GM18502 (cell line): ENCODE results near the gene SRC.

Experiments used
- ATAC-seq: cut with Tn5 transposase; IDR thresholded peaks from one replicate; pipeline ENCODE4 v1.9.1; 2021; ENCODE audit warnings: mild to moderate bottlenecking; ENCODE audit not compliant: unreplicated experiment, poor library complexity

Gene SRC

DNA sequence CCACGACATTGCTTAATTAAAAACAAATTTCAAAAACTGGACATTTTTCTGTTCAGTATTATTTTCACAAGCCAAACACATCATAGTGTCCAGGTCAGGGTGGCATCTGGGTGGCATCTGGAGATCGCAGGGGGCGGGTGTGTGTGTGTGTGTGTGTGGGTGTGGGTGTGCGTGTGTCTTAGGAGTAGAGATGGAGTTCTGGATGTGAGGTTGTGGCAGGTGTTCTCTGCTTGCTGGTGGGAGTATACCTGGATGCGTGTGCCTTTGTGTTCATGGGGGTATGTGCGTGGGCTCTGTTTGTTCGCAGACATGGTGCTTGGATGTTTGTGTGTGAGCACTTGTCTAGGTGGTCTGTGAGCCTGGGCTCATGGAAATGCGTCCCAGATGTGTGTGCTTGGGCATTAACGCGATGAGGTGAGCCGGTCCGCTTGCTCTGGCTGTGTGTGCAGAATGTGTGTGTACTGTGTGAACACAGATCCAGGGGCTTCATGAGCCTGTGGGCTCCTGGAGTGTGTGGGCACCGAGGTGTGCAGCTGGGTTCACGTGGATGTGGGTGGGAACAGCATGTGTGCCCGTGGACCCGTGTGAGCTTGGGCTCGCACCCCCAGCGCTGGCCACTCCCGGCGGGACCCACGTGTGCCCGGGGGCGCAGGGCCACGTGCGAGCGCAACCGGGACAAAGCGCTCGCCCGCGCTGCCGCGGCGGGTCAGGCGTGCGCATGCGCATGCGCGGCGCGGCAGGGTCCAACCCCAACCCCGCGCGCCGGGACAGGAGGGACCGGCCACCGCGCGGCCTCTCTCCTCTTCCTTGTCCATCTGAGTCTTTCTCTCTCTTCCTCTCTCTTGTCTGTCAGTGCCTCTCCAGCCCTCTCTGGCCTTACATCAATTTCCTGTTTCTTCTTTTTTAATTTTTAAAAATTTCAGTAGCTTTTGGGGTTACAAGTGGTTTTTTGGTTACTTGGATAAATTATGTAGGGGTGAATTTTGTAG lies 60.4 kb downstream of the SRC start:
- no peak for ATAC-seq

DNA sequence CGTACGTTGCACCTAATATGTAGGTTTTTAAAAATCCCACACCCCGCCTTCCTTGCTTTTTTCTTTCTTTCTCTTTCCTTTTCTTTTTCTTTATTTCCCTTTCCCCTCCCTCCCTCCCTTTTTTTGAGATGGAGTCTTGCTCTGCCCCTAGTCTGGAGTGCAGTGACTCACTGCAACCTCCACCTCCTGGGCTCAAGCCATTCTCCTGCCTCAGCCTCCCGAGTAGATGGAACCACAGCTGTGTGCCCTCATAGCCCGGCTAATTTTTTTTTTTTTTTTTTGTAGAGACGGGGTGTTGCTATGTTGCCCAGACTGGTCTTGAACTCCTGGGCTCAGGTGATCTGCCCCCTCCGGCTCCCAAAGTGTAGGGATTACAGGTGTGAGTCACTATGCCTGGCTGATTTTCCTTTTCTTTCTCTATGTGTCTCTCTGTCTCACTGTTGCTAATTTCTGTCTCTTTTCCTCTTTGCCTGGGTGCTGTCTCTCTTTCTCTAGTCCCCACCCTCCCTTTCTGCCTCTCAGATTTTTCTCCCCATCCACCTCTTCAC lies 61.2 kb downstream of the SRC start:
- no peak for ATAC-seq

DNA sequence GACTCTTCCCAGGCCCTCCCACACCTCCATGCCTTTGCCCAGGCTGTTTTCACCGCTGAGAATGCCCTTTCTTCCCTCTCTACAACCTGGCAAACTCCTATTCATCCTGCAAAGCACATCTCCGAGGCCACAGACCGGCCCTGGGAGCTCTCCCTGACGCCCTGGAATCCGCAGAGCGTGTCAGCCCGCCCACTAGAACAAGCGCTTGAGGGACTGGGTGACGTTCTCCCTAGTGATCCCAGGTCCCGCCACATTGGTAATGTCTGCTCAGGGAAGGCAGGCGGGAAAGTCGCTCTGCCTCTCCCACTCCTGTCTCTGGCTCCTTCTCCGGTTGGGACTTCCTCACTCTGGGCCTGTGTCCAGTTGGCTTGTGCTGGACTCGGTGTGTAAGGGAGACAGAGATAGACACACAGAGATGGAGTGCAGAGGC lies 61.6 kb downstream of the SRC start:
- no peak for ATAC-seq

DNA sequence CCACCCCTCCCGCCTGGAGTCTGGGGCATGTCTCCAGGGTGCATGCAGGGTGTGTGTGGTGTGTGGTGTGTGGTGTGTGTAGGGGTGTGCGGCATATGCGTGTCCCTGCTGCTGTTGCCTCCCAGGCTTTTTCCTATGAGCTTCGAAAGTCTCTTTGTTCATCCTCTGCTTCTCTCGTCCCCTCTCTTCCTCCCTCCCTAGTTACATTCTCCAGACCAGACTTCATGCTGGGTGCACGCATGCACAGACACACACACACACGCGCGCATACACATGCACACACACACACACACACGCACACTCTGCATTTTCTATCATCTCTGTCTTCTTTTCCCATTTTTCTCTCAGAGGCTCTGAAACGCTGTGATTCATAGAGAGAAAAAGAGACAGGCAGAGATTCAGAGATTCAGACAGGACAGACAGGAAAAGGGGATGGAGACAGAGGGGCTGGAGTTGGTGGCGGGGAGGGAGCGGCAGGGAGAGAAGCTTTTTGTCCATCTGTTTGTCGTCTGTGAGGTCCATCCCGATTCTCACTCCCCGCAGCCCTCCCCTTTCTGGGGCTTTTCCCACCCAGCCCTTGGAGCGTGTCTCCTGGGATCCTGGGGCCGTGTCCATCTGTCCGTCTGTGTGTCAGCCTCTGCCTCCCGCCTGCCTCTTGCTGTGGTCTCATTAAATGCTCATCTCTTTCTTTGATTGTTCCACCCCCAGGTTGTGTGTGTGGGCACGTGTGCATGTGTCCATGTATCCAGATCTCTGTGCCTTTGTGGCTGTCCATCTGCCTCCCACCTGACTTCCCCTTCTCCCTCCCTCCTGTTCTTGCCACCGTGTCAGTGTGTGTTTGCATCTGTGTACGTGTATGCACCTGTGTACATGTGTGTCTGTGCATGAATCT lies 62.6 kb downstream of the SRC start:
- no peak for ATAC-seq

DNA sequence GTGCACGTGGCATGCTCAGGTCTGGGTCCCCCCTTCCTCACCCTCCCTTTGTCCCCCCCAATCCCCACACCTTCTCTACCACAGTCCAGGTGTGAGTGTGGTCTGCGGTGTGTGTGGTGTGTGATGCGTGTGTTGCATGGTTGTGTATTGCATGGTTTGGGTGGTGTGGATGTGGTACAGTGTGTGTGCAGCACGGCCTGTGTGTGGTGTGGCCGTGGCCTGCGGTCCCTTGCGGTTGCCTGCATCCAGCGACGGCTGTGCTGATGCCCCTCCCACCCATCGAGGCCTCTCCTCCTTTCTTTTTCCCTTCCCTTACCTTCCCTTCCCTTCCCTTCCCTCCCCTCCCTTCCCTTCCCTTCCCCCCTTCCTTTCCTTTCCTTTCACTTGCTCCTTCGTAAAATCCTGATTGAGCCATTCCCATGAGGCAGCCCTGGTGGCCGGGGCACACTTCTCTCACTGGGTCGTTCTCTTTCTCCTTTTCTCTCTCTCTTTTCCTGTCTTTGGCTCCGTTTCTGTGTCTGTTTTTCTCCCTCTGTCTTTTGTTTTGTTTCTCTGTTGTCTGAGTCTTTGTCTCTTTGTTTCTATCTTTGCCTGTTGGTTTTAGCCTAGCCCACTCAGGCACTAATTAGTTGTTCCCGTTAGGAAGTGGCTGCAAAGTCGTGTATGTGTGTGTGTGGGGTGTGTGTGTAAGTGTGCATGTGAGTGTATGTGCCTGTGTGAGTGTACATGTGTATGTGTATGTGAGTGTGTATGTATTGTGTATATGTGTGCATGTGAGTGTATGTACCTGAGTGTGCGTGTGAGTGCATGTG lies 65.7 kb downstream of the SRC start:
- no peak for ATAC-seq

DNA sequence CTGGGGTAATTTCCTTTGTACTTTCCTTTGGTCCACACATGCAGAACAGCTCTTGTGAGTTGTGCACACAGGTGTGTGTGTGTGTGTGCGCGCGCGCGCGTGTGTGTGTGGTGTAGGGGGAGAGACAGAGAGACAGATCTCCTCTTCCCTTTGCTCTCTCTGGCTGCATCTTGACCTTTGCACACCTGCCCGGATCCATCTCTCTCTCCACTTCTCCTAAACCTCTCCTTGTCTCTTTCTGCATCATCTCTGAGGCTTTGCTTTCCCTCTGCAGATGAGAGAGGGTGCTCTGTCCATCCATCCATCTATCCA lies 67.0 kb downstream of the SRC start:
- no peak for ATAC-seq

DNA sequence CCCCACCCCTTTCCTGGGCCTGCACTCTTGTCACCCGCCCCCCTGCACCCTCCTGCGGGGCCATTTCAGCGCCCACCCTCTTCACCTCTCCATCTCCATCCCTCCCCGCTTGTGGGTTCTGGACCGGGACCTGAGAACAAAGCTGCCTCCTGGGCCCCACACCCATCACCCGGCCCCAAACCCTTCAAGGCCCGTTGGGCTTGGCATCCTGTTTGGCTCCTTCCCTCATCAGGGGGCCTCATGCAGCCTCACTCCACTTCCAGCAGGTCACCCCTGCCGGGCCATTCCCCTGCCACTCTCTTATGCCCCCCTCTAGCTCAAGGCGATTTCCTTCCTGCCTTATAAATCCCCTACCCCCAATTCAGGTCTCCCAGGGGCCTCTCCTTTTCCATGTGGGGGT lies 67.4 kb downstream of the SRC start:
- ATAC-seq = no peak

DNA sequence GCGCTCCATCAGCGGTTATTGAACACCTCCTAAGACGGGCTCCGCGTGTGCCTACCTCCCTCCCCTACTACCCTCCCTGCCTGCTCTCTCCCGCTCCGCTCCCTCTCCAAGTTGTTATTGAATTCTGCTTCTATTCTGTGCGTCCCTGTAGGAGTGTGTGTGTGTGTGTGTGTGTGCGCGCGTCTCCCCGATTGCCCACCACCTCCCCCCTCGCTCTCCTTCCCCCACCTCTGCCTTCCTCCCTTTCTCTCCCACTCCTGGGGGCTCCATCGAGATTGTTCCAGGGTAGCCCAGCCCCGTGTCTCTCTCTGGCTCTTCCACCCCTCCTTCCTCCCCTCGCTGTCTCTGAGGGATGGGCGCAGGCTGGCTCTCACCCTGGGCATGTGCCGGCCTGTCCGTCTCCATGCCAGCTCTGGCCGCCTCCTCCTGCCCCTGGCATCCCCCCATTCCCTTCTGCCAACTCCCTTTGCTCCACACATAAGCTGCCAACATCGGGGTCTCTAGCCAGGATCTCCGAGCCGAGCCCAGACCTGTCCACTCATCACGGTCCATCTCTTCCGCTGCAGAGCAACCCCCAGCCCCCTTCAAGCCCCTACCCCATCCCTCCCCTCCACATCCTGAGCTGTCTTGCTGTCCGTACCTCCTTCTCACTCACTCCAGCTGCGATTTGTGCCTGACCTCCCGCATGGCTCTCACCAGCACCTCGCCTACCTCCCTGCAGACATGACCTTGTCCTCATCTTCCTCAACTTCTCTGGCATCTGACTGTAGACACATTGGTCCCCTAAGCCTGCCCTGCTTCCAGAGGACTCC lies 68.5 kb downstream of the SRC start:
- ATAC-seq = no peak

DNA sequence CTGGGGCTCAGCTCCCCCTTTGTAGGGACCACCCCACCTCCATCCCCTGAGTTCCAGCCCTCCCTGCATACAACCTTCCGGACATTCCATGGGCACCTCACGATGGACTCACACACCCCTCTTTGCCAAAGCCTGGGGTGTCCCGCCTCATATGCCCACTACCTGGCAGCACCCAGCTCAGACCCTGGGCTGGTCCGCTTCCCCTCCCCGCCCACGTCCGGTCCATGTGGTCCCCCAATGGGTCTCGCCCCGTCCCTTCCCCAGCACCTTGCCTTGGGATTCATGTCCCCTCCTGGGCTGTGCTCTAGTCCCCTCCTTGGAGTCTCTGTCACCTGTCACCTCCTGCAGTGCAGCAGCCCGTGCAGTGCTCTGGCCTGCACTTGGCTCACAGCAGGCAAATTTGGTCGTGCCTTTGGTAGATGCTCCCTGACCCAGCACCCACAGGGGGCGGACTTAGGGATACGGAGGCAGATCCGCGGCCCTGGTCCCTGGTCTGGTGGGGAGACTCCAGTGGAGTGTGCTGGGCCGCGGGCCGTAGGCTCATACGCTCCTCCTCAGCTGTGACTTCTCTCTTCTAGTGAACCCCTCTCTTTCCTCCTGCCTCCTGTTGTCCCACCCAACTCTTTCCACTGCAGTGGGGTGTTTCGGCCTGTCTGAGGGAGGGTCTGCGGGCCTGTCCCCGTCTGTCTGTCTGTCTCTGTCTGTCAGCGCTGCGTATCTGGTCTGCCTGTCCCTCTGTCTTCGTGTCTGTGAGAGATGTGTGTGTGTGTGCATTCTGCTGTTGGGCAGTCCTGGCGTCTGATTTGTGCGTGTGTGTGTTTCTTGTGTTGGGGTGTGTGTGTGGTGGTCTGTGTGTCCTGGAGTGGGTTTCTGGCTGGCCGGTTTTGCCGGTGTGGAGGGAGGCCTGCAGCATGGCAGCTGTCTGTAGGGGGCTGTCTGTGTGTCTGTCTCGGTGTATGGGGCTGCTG lies 69.5 kb downstream of the SRC start:
- ATAC-seq = no peak

DNA sequence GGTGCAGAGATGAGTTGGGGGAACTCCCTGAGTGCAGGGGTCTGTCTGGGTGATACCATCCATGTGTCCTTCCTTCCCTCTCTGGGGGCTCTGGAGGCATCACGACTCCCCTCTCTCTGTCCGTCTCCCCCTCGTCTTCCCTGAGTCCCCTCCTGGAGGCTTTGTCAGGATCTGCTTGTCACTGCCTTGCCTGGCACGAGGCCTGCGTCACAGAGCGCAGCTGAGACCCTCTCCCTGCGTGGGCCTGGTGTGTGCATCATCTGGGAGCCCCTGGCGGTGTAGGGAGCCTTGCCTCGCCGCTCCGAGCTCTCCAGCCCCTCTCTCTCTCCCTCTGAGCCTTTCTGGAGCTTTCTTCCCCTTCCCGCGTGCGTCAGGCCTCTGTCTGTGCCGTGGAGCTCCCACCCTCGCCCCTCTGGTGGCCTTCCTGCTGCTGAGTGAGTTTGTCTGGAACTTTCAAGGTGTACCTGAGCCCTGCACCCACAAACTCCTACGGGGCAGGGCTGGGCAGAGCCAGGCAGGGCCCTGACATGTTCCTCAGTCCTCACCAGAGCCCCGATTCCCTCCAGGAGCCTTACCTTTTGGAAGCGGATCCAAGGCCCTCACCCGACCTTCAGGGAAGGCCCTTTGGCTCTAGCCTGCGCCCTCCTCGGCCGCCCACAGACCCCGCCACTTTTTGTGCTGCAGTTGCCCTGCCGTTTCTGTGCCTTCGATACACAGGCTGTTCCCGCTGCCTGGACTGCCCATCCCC lies 70.3 kb downstream of the SRC start:
- no peak for ATAC-seq

DNA sequence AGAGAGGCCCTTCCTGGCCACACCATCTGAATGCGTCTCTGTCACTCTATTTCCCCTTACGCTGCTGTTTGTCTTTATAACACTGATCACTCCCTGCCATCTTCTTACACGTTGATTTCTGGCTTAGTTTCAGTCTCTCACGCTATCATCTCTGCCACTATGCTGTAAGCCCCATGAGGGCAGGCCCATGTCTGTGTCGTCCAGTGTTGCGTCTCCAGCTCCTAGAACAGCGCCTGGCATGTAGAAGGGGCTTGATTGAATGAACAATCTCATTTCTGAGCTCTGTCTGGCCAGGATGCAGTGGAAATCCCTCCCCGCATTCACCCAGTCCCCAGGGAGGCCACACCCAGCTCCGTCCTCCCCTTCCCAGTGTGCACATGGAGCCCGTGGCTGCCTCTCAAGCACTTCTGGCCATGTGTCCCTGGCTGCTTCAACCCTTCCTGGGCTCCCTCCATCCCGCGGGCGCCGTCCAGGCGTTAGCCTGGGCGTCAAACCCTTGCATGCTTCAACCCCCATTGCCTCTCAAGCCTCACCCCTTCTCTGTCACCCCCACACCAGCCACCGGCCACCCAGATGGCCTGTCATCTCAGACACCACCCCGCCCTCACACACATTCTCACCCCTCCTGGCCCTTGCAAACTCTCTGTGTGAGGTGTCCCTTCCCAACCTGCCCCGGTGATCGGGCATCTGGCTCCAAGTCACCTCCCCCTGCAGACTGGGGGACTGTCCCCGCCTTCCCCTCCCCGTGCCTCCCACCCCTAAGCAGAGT lies 71.1 kb downstream of the SRC start:
- no peak for ATAC-seq

DNA sequence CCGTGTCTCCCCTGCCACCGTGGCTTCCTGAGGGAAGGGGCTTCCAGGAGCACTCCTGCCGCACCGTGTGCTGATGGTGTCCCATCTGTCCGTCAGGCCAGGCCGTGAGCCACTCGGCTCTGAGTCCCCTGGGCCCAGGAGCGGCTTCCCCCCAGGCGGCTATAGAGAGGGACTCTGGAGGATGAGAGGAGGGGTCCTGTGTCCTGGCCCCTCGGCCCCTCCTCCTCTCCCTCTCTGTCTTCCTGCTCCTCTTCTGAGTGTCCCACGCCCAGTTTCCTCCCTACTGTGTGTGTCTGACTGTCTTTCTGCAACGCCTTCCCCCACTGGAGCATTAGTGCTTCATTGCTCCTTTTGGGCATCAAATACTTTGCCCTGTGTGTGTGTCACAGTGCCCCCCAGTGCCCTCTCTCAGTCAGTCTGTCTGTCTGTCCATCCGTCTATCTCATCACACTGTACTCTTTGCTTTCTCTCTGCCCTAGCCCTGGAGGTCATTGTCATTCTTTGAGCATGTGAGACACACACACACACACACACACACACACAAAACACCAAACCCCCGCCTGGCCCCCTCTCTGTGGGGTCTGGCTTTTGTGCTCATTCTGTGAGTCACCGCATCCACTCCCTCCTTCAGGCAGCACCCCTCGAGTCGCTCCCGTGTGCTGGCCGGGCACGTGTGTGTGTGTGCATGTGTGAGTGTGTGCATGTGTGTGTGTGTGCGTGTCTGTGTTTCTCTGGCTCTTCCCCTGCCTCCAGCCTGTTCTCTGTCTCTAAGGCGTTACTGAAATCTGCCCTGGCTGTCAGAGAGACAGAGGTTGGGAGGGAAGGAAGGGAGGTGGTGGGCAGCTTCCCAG lies 71.9 kb downstream of the SRC start:
- no peak for ATAC-seq

DNA sequence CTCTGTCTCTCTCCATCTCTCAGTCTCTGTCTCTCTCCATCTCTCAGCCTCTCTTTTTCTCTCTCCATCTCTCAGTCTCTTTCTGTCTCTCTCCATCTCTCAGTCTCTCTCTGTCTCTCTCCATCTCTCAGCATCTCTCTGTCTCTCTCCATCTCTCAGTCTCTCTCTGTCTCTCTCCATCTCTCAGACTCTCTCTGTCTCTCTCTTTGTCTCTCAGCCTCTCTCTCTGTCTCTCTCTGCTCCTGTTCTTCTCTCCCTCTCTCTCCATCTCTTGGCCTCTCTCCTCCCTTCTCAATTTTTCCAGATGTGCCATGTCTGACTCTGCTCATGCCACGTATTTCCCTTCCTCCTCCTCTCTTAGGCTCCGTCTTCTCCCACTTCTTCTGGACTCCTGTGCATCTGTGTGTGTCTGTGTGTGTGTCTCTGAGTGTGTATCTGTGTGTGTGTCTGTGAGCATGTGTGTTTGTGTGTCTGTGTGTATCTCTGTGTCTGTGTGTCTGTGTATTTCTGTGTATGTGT lies 72.7 kb downstream of the SRC start:
- no peak for ATAC-seq

DNA sequence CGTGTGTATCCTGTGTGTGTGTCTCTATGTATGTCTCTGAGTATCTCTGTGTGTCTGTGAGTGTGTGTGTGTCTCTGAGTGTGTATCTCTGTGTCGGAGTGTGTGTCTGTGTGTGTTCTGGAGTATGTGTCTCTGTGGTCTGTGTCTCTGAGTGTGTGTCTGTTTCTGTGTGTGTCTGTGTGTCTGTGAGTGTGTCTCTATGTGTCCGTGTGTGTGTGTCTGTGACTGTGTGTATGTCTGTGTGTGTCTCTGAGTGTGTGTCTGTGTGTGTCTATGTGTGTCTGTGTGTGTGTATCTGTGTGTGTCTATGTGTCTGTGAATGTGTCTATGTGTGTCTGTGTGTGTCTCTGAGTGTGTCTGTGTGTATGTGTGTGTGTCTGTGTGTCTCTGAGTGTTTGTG lies 73.4 kb downstream of the SRC start:
- no peak for ATAC-seq

DNA sequence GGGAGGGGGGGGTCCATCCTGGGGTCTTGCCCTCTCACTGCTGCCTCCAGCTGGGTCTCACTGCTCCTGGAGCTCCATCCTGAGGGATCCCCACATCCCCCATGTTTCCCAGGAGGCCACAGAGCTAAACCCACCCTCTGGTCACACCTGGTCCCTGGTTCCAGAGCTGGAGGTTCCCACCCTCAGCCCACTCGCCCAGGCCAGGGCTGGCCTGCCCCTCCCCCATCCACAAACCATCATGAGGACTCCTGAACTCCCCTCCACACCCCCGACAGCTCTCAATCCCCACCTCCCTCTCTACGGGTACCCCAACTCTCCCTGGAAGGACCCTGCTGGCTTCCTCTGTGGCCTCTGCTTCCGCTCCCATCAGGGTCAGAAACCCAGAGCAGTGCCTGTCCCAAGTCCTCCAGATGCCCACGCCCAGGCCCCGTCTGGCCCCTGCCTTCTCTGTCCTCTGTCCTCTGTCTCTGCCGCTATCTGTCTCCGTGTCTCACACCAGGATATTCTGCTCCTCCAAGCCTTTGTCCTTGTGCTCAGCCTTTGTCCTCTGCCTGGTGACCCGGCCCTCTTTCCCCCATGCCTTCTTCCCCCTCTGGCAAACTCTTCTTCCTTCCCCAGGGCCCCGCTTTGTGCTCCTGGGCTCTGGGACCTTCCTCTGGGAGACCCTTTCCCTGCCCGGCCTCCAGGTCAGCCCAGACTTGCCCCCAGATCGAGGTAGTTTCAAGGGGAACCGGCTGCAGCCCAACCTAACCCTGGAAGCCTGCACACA lies 74.0 kb downstream of the SRC start:
- no peak for ATAC-seq
